ENCODE measurements around the gene ARAP1. TPM values are rescaled to one million over a fixed set of nuclear protein-coding genes. Genes with fewer than 3 reads are reported as not detected.

The ARAP1 gene
- total RNA-seq, 1 experiment from 2014 or later = 47.0 TPM

- H3K27me3 Mint-ChIP-seq (ENCODE audit: insufficient read depth, unreplicated experiment) = peaks cover 47% of the 10 kb centered on the region
- no peak for TF ChIP-seq CTCF (IDR thresholded peaks at IDR 0.05; ENCODE audit: unreplicated experiment)
- no peaks in the 10 kb centered on the region for H3K36me3 Mint-ChIP-seq (ENCODE audit: insufficient read depth, unreplicated experiment)
- intact Hi-C loops (cut with micrococcal nuclease) = no loop called here
- no peak overlapping the region for H3K27ac Mint-ChIP-seq (ENCODE audit: low read depth, unreplicated experiment)
- no peaks in the 10 kb centered on the region for H3K9me3 Mint-ChIP-seq (ENCODE audit: unreplicated experiment)
- BruUV-seq (replicated peaks) = no TSS peak
- ChIA-PET POLR2A (interaction anchor here (0.5 to 0.9 kb wide), 2 partner anchors 12 to 43 kb away, joined by 3 to 4 read pairs; no protein-coding TSS in a partner anchor), CTCF (interaction anchor here (1.0 to 1.8 kb wide), 4 partner anchors 10 to 318 kb away, joined by 3 to 5 read pairs (median 4); no protein-coding TSS in a partner anchor)
- H3K4me3 Mint-ChIP-seq (ENCODE audit: unreplicated experiment) = no peak overlapping the region
- H3K4me1 Mint-ChIP-seq (ENCODE audit: insufficient read depth, unreplicated experiment) = no peaks in the 10 kb centered on the region
- DNase-seq (ENCODE audit: unreplicated experiment) = no peak
Observed at GRCh38 chr11:72668629-72669347, 83.4 kb downstream of the ARAP1 start.

DNA sequence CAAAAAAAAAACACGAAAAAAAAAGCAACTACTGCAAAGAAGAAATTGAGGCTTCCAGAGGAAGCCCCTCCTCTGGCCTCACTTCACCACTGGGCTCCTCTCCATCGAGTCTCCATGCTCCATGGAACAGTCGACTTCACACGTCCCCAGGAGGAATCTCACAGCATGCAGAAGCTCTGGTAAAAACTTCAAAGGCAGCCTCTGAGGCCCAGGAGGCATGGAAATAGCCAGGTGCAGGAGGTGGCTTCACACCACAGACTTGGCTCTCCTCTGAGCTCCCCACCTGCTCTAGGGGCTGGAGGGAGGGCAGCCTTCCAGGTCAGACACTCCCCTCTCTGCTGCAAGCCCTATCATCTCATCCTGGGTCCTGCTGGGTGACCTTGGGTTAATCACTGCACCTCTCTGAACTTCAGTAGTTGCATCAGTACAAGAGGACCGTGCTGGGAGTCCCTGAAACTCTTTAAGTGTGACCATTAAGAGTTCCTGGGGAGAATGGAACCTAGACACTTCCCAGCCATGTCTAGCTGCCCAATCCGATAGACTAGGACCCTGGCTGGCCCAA is 86.2 kb downstream of the ARAP1 start:
- ChIA-PET POLR2A (interaction anchor here (0.6 kb wide), 1 partner anchor 229 kb away, joined by 3 read pairs; no protein-coding TSS in a partner anchor), CTCF (interaction anchor here (0.6 to 1.3 kb wide), 2 partner anchors 17 to 43 kb away, joined by 3 to 4 read pairs; no protein-coding TSS in a partner anchor)
- Mint-ChIP-seq H3K4me1 (ENCODE audit: insufficient read depth, unreplicated experiment) (no peaks in the 10 kb centered on the region), H3K9me3 (ENCODE audit: unreplicated experiment) (no peaks in the 10 kb centered on the region), H3K27me3 (ENCODE audit: insufficient read depth, unreplicated experiment) (peaks cover 41% of the 10 kb centered on the region), H3K36me3 (ENCODE audit: insufficient read depth, unreplicated experiment) (no peaks in the 10 kb centered on the region), H3K27ac (ENCODE audit: low read depth, unreplicated experiment) (no peak overlapping the region), H3K4me3 (ENCODE audit: unreplicated experiment) (no peak overlapping the region)
- DNase-seq (ENCODE audit: unreplicated experiment) = no peak
- intact Hi-C loops (cut with micrococcal nuclease) = no loop called here
- no TSS peak for BruUV-seq (replicated peaks)
- no peak for TF ChIP-seq CTCF (IDR thresholded peaks at IDR 0.05; ENCODE audit: unreplicated experiment)

DNA sequence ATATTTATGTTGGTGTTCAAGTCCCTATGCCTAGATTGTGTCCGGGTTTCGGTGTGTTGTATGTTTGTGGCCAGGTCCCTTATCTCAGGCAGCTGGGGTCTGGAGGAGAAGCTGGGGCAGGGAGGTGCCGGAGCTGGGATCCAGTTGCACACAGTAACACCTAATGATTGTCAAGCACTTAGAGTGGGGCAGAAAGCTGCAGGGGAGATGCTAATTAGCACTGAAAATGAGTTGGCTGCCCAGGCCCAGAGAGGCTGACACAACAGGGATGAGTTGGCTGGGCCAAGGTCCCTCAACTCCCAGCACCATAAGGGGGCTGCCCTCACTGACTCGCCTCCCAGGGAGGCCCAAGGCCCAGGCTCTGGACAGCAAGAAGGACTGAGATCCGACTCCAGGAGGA is 90.2 kb downstream of the ARAP1 start:
- Mint-ChIP-seq H3K36me3 (ENCODE audit: insufficient read depth, unreplicated experiment) (no peaks in the 10 kb centered on the region), H3K4me3 (ENCODE audit: unreplicated experiment) (no peak overlapping the region), H3K4me1 (ENCODE audit: insufficient read depth, unreplicated experiment) (no peaks in the 10 kb centered on the region), H3K27me3 (ENCODE audit: insufficient read depth, unreplicated experiment) (peaks cover 42% of the 10 kb centered on the region), H3K9me3 (ENCODE audit: unreplicated experiment) (no peaks in the 10 kb centered on the region), H3K27ac (ENCODE audit: low read depth, unreplicated experiment) (no peak overlapping the region)
- DNase-seq (ENCODE audit: unreplicated experiment) = no peak
- BruUV-seq (replicated peaks) = no TSS peak
- intact Hi-C loops (cut with micrococcal nuclease) = no loop called here
- ChIA-PET POLR2A (no interaction called here), CTCF (no interaction called here)
- no peak for TF ChIP-seq CTCF (IDR thresholded peaks at IDR 0.05; ENCODE audit: unreplicated experiment)

DNA sequence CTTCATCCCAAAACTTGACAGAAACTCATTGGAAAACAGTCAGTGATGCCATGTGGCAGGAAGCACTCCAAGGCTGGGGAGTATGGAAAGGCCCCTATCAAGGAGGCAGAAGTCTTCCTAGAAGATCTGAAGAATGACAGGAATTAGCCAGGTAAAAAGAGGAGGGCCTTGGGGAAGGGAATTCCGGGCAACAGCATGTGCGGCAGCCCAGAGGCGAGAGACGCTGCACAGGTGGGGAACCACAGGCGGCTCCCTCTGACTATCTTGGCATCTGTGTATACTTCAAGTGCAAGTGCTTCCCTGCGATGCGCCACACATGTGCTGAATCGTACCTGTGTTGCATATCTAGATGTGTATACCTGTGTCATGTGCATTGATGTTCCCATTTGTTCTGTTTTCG is 90.7 kb downstream of the ARAP1 start:
- BruUV-seq (replicated peaks) = no TSS peak
- H3K4me1 Mint-ChIP-seq (ENCODE audit: insufficient read depth, unreplicated experiment) = no peaks in the 10 kb centered on the region
- CTCF ChIA-PET = no interaction called here

More for the DNA sequence above, 90.7 kb downstream of the ARAP1 start:
- POLR2A ChIA-PET = no interaction called here
- Mint-ChIP-seq H3K9me3 (ENCODE audit: unreplicated experiment) (no peaks in the 10 kb centered on the region), H3K4me3 (ENCODE audit: unreplicated experiment) (no peak overlapping the region), H3K27ac (ENCODE audit: low read depth, unreplicated experiment) (no peak overlapping the region), H3K36me3 (ENCODE audit: insufficient read depth, unreplicated experiment) (no peaks in the 10 kb centered on the region), H3K27me3 (ENCODE audit: insufficient read depth, unreplicated experiment) (peaks cover 42% of the 10 kb centered on the region)
- no peak for DNase-seq (ENCODE audit: unreplicated experiment)
- TF ChIP-seq CTCF (IDR thresholded peaks at IDR 0.05; ENCODE audit: unreplicated experiment) = no peak
- intact Hi-C loops (cut with micrococcal nuclease) = no loop called here

Measured in MCF 10A (cell line).